HEK293 (cell line): ENCODE measurements around the gene NFKBIB.

ENCODE experiments used
- BCL11A ChIP-seq: fragments of 450-650 bp; formaldehyde crosslinking; IDR thresholded peaks from 2 replicates; pipeline ENCODE4 v1.5.1; 2016; ENCODE audit warnings: low read depth, missing biosample characterization, missing genetic modification characterization
- IKZF3 ChIP-seq: fragments of 450-650 bp; IDR thresholded peaks from 2 replicates; pipeline ENCODE4 v1.5.0; 2018; ENCODE audit warnings: missing biosample characterization, mild to moderate bottlenecking, missing genetic modification characterization, moderate library complexity
- KLF1 ChIP-seq: fragments of 450-650 bp; formaldehyde crosslinking; IDR thresholded peaks from 2 replicates; pipeline ENCODE4 v1.5.1; 2016; ENCODE audit warnings: missing biosample characterization, missing genetic modification characterization
- MZF1 ChIP-seq: fragments of 450-650 bp; formaldehyde crosslinking; IDR thresholded peaks from 2 replicates; pipeline ENCODE4 v1.5.1; 2017; ENCODE audit warnings: missing biosample characterization, missing genetic modification characterization, borderline replicate concordance
- OVOL3 ChIP-seq: fragments of 450-650 bp; formaldehyde crosslinking; IDR thresholded peaks from 2 replicates; pipeline ENCODE4 v1.5.1; 2016; ENCODE audit warnings: missing biosample characterization, missing genetic modification characterization
- RBAK ChIP-seq: fragments of 450-650 bp; formaldehyde crosslinking; IDR thresholded peaks from 2 replicates; pipeline ENCODE4 v1.5.1; 2016; ENCODE audit warnings: missing biosample characterization, missing genetic modification characterization
- SCRT1 ChIP-seq: fragments of 450-650 bp; formaldehyde crosslinking; IDR thresholded peaks from 2 replicates; pipeline ENCODE4 v1.5.1; 2016; ENCODE audit warnings: missing biosample characterization, missing genetic modification characterization, borderline replicate concordance
- SP7 ChIP-seq: fragments of 450-650 bp; formaldehyde crosslinking; IDR thresholded peaks from 2 replicates; pipeline ENCODE4 v1.5.1; 2016; ENCODE audit warnings: missing biosample characterization, missing genetic modification characterization
- YY2 ChIP-seq: fragments of 450-650 bp; formaldehyde crosslinking; IDR thresholded peaks from 2 replicates; pipeline ENCODE4 v1.5.1; 2016; ENCODE audit warnings: missing biosample characterization, missing genetic modification characterization
- ZBTB1 ChIP-seq: fragments of 450-650 bp; formaldehyde crosslinking; IDR thresholded peaks from 2 replicates; pipeline ENCODE4 v1.5.1; 2016; ENCODE audit warnings: missing biosample characterization, missing genetic modification characterization
- ZNF174 ChIP-seq: fragments of 450-650 bp; formaldehyde crosslinking; IDR thresholded peaks from 2 replicates; pipeline ENCODE4 v1.5.0; 2017; ENCODE audit warnings: missing biosample characterization, mild to moderate bottlenecking, missing genetic modification characterization
- ZNF23 ChIP-seq: fragments of 450-650 bp; formaldehyde crosslinking; IDR thresholded peaks from 2 replicates; pipeline ENCODE4 v1.5.1; 2016; ENCODE audit warnings: missing biosample characterization, missing genetic modification characterization, borderline replicate concordance
- ZNF239 ChIP-seq: fragments of 450-650 bp; formaldehyde crosslinking; IDR thresholded peaks from 2 replicates; pipeline ENCODE4 v1.5.1; 2016; ENCODE audit warnings: missing biosample characterization, missing genetic modification characterization
- ZNF248 ChIP-seq: fragments of 450-650 bp; formaldehyde crosslinking; IDR thresholded peaks from 2 replicates; pipeline ENCODE4 v1.5.1; 2017; ENCODE audit warnings: missing biosample characterization, missing genetic modification characterization
- ZNF311 ChIP-seq: fragments of 450-650 bp; formaldehyde crosslinking; IDR thresholded peaks from 2 replicates; pipeline ENCODE4 v1.5.1; 2017; ENCODE audit warnings: missing biosample characterization, missing genetic modification characterization, borderline replicate concordance
- ZNF350 ChIP-seq: fragments of 450-650 bp; formaldehyde crosslinking; IDR thresholded peaks from 2 replicates; pipeline ENCODE4 v1.5.0; 2017; ENCODE audit warnings: missing biosample characterization, mild to moderate bottlenecking, missing genetic modification characterization
- ZNF391 ChIP-seq: fragments of 450-650 bp; formaldehyde crosslinking; IDR thresholded peaks from 2 replicates; pipeline ENCODE4 v1.5.1; 2016; ENCODE audit warnings: low read depth, missing biosample characterization, missing genetic modification characterization, borderline replicate concordance
- ZNF423 ChIP-seq: fragments of 450-650 bp; formaldehyde crosslinking; IDR thresholded peaks from 2 replicates; pipeline ENCODE4 v1.5.1; 2016; ENCODE audit warnings: missing biosample characterization, missing genetic modification characterization
- ZNF529 ChIP-seq: fragments of 450-650 bp; formaldehyde crosslinking; IDR thresholded peaks from 2 replicates; pipeline ENCODE4 v1.5.1; 2017; ENCODE audit warnings: missing genetic modification characterization, missing biosample characterization; ENCODE audit not compliant: insufficient replicate concordance
- ZNF558 ChIP-seq: fragments of 450-650 bp; formaldehyde crosslinking; IDR thresholded peaks from 2 replicates; pipeline ENCODE4 v1.5.1; 2016; ENCODE audit warnings: missing biosample characterization, missing genetic modification characterization
- ZNF560 ChIP-seq: fragments of 450-650 bp; formaldehyde crosslinking; IDR thresholded peaks from 2 replicates; pipeline ENCODE4 v1.5.1; 2017; ENCODE audit warnings: missing biosample characterization, missing genetic modification characterization, borderline replicate concordance
- ZNF571 ChIP-seq: fragments of 450-650 bp; formaldehyde crosslinking; IDR thresholded peaks from 2 replicates; pipeline ENCODE4 v1.5.0; 2017; ENCODE audit warnings: missing biosample characterization, missing genetic modification characterization
- ZNF621 ChIP-seq: fragments of 450-650 bp; formaldehyde crosslinking; IDR thresholded peaks from 2 replicates; pipeline ENCODE4 v1.5.1; 2017; ENCODE audit warnings: missing biosample characterization, missing genetic modification characterization
- ZNF629 ChIP-seq: fragments of 450-650 bp; formaldehyde crosslinking; IDR thresholded peaks from 2 replicates; pipeline ENCODE4 v1.5.1; 2017; ENCODE audit warnings: missing biosample characterization, missing genetic modification characterization
- ZNF664 ChIP-seq: fragments of 450-650 bp; formaldehyde crosslinking; IDR thresholded peaks from 2 replicates; pipeline ENCODE4 v1.5.1; 2016; ENCODE audit warnings: missing biosample characterization, missing genetic modification characterization
- ZNF670 ChIP-seq: fragments of 450-650 bp; formaldehyde crosslinking; IDR thresholded peaks from 2 replicates; pipeline ENCODE4 v1.5.1; 2016; ENCODE audit warnings: missing biosample characterization, missing genetic modification characterization, low read depth
- ZNF701 ChIP-seq: fragments of 450-650 bp; formaldehyde crosslinking; IDR thresholded peaks from 2 replicates; pipeline ENCODE4 v1.5.1; 2016; ENCODE audit warnings: missing biosample characterization, missing genetic modification characterization
- ZNF704 ChIP-seq: fragments of 450-650 bp; formaldehyde crosslinking; IDR thresholded peaks from 2 replicates; pipeline ENCODE4 v1.5.1; 2016; ENCODE audit warnings: missing biosample characterization, missing genetic modification characterization
- ZNF76 ChIP-seq: fragments of 450-650 bp; formaldehyde crosslinking; IDR thresholded peaks from 2 replicates; pipeline ENCODE4; 2016; ENCODE audit warnings: low read depth, missing biosample characterization, missing genetic modification characterization, borderline replicate concordance
- ZNF768 ChIP-seq: fragments of 450-650 bp; formaldehyde crosslinking; IDR thresholded peaks from 2 replicates; pipeline ENCODE4 v1.5.1; 2018; ENCODE audit warnings: missing biosample characterization, mild to moderate bottlenecking, missing genetic modification characterization
- ZNF837 ChIP-seq: fragments of 450-650 bp; formaldehyde crosslinking; IDR thresholded peaks from 2 replicates; pipeline ENCODE4 v1.5.1; 2016; ENCODE audit warnings: missing biosample characterization, missing genetic modification characterization
- ZSCAN23 ChIP-seq: fragments of 450-650 bp; formaldehyde crosslinking; IDR thresholded peaks from 2 replicates; pipeline ENCODE4 v1.5.1; 2016; ENCODE audit warnings: missing biosample characterization, missing genetic modification characterization
- TF ChIP-seq, protein P1 (sequence below): fragments of 450-650 bp; formaldehyde crosslinking; IDR thresholded peaks from 2 replicates; pipeline ENCODE4 v1.5.1; 2016; ENCODE audit warnings: missing biosample characterization, missing genetic modification characterization
- TF ChIP-seq, protein P2 (sequence below): fragments of 450-650 bp; formaldehyde crosslinking; IDR thresholded peaks from 2 replicates; pipeline ENCODE4; 2016; ENCODE audit warnings: missing biosample characterization, missing genetic modification characterization
- TF ChIP-seq, protein P3 (sequence below): fragments of 450-650 bp; formaldehyde crosslinking; IDR thresholded peaks from 2 replicates; pipeline ENCODE4 v1.5.1; 2016; ENCODE audit warnings: missing biosample characterization, missing genetic modification characterization
- TF ChIP-seq, protein P4 (sequence below): fragments of 450-650 bp; formaldehyde crosslinking; IDR thresholded peaks from 2 replicates; pipeline ENCODE4 v1.5.1; 2017; ENCODE audit warnings: missing biosample characterization, missing genetic modification characterization

The NFKBIB gene

GRCh38 chr19:38929929-38930775 lies 30.4 kb downstream of the NFKBIB start, which contains the start of gene SARS2 (continued):
- TF ChIP-seq ZNF670 (tag by site-specific recombination) (no peak), ZNF768 (no peak), BCL11A (peak; percentile 99), RBAK (tag by site-specific recombination) (no peak), ZBTB1 (no peak), MZF1 (tag by site-specific recombination) (peak; percentile 88), IKZF3 (tag by site-specific recombination) (peak; percentile 91), KLF1 (tag by site-specific recombination) (peak; percentile 50; the same call in 1 of the 2 replicates), ZNF23 (tag by site-specific recombination) (no peak), ZNF629 (peak; percentile 70), ZNF701 (tag by site-specific recombination) (no peak; the same call in 1 of the 2 replicates), YY2 (peak; percentile 100), ZNF558 (tag by site-specific recombination) (no peak; the same call in 1 of the 2 replicates), ZNF529 (tag by site-specific recombination) (no peak), ZNF391 (peak; percentile 85), SCRT1 (peak; percentile 34; the same call in 1 of the 2 replicates), ZNF571 (tag by site-specific recombination) (no peak), OVOL3 (tag by site-specific recombination) (peak; percentile 27; the same call in 1 of the 2 replicates), ZNF248 (tag by site-specific recombination) (no peak), ZSCAN23 (tag by site-specific recombination) (peak; percentile 85; the same call in 1 of the 2 replicates), ZNF704 (tag by site-specific recombination) (no peak), SP7 (tag by site-specific recombination) (peak; percentile 94), ZNF174 (no peak), ZNF239 (no peak), ZNF621 (tag by site-specific recombination) (no peak), ZNF423 (no peak; the same call in 1 of the 2 replicates), ZNF560 (tag by site-specific recombination) (no peak), ZNF76 (tag by site-specific recombination) (peak; percentile 67; the same call in 1 of the 2 replicates), ZNF837 (no peak), ZNF664 (tag by site-specific recombination) (no peak; the same call in 1 of the 2 replicates), ZNF350 (tag by site-specific recombination) (no peak), ZNF311 (no peak)
- TF ChIP-seq, protein P1, sequence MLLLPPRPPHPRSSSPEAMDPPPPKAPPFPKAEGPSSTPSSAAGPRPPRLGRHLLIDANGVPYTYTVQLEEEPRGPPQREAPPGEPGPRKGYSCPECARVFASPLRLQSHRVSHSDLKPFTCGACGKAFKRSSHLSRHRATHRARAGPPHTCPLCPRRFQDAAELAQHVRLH (tag by site-specific recombination): peak; percentile 97
- TF ChIP-seq, protein P2, sequence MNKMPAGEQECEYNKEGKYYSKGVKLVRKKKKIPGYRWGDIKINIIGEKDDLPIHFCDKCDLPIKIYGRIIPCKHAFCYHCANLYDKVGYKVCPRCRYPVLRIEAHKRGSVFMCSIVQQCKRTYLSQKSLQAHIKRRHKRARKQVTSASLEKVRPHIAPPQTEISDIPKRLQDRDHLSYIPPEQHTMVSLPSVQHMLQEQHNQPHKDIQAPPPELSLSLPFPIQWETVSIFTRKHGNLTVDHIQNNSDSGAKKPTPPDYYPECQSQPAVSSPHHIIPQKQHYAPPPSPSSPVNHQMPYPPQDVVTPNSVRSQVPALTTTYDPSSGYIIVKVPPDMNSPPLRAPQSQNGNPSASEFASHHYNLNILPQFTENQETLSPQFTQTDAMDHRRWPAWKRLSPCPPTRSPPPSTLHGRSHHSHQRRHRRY (tag by site-specific recombination): no peak
- TF ChIP-seq, protein P3, sequence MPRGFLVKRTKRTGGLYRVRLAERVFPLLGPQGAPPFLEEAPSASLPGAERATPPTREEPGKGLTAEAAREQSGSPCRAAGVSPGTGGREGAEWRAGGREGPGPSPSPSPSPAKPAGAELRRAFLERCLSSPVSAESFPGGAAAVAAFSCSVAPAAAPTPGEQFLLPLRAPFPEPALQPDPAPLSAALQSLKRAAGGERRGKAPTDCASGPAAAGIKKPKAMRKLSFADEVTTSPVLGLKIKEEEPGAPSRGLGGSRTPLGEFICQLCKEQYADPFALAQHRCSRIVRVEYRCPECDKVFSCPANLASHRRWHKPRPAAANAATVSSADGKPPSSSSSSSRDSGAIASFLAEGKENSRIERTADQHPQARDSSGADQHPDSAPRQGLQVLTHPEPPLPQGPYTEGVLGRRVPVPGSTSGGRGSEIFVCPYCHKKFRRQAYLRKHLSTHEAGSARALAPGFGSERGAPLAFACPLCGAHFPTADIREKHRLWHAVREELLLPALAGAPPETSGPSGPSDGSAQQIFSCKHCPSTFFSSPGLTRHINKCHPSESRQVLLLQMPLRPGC (tag by site-specific recombination): peak; percentile 61; the same call in 1 of the 2 replicates
- TF ChIP-seq, protein P4, sequence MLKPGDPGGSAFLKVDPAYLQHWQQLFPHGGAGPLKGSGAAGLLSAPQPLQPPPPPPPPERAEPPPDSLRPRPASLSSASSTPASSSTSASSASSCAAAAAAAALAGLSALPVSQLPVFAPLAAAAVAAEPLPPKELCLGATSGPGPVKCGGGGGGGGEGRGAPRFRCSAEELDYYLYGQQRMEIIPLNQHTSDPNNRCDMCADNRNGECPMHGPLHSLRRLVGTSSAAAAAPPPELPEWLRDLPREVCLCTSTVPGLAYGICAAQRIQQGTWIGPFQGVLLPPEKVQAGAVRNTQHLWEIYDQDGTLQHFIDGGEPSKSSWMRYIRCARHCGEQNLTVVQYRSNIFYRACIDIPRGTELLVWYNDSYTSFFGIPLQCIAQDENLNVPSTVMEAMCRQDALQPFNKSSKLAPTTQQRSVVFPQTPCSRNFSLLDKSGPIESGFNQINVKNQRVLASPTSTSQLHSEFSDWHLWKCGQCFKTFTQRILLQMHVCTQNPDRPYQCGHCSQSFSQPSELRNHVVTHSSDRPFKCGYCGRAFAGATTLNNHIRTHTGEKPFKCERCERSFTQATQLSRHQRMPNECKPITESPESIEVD (tag by site-specific recombination): no peak
